Stimulated activated CD4-positive, alpha-beta T cell treated with anti-CD3 and anti-CD28 coated beads, TNF-alpha, amount 100 ng/mL, for 48 hours (primary cell): Measurements from ENCODE around the gene EIF1AD.
"Not testable (repeated sequence)": the region's sequence is repeated elsewhere in the genome, so short reads cannot be mapped to it uniquely, and the experiment has no call there.

Source experiments
- DNase-seq, 3 donors: peaks; one replicate each; pipeline ENCODE4 v3.0.0-alpha.2; 2020; ENCODE audit warnings: low read depth in 3 of 3

Gene EIF1AD

GRCh38 chr11:65968600-65969482 is 33.1 kb downstream of the EIF1AD start:
- DNase-seq, result no peak

DNA sequence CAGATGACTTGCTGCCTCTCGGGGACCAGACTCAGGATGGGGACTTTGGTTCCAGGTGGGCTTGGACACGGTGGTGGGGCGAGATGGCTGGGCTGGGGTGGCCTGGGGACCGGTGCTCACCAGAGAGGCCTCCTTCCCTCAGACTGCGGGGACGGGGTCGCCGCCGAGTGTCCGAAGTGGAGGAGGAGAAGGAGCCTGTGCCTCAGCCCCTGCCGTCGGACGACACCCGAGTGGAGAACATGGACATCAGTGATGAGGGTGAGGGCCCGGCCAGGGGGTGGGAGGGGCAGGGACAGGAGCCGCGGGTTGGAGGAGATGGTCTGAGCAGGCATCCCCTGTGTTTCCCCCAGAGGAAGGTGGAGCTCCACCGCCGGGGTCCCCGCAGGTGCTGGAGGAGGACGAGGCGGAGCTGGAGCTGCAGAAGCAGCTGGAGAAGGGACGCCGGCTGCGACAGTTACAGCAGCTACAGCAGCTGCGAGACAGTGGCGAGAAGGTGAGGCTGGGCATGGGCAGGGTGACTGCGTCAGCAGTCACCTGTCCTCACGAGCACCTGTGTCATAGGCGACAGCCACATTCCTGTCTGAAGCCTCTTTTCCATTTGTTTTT is 34.5 kb downstream of the EIF1AD start:
- no peak for DNase-seq

- no peak for DNase-seq
These were observed 35.8 kb downstream of the EIF1AD start for GRCh38 chr11:65965986-65966762.

GRCh38 chr11:65964906-65965305 is 37.1 kb downstream of the EIF1AD start:
- no peak for DNase-seq

GRCh38 chr11:65962141-65962564 is 39.8 kb downstream of the EIF1AD start:
- no peak for DNase-seq

DNA sequence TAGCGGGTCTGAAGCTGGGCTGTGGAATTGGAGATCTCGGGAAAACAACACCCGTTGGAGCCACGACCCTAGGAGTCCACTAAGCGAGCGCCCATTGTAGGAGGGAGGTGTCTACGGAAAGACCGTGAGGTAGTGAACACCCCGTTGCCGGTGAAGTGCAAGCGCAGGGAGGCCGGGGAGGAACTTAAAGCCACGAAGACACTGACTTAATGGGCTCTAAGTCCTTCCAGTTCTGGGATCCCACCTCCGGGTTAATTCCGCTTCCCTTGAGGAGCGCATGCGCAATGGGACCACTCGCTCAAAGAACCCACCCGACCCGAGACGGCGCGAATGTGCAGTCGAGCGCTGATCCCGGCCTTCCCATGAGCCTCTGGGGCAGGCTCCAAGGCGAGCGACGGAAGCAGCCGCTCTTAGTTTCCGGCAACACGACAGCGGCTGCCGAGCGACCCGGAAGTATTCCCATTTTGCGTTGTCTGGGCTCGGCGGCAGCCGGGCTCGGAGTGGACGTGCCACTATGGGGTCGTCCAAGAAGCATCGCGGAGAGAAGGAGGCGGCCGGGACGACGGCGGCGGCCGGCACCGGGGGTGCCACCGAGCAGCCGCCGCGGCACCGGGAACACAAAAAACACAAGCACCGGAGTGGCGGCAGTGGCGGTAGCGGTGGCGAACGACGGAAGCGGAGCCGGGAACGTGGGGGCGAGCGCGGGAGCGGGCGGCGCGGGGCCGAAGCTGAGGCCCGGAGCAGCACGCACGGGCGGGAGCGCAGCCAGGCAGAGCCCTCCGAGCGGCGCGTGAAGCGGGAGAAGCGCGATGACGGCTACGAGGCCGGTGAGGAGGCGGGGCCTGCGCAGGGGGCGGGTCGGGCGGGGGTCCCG is 40.5 kb downstream of the EIF1AD start, which contains the start of gene SART1:
Gene SART1 (plus strand): TSS at position 468 of the 874 bp plus-strand sequence. CDS start 47 bp downstream, at position 515.
- peak; percentile 87 to 95 (median 94) for DNase-seq

- no peak for DNase-seq
These were observed 41.1 kb downstream of the EIF1AD start for GRCh38 chr11:65960824-65961266.

GRCh38 chr11:65958774-65959420 is 43.1 kb downstream of the EIF1AD start:
- DNase-seq, result no peak

DNA sequence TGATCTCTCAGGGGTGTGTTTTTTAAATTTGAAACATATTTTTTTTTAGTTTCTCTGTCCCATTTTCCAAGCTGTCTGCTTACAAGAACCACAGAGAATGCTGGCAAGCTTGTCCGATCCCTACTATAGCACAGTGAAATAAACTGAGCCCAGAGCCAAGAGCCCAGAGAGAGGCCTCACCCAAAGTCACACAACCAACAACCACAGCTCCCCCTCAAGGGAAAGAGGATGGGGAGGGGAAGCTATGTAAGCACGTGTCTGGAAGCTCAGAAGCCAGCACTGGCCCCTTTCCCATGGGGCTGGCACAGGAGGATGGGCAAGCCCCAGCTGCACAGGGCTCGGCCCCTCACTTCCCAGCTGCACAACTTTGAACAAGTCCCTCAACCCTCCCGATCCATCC is 43.7 kb downstream of the EIF1AD start:
- no peak for DNase-seq

- no peak for DNase-seq
These were observed 47.2 kb downstream of the EIF1AD start for GRCh38 chr11:65954771-65955170.

GRCh38 chr11:65953471-65953870 is 48.5 kb downstream of the EIF1AD start:
- no peak for DNase-seq

DNA sequence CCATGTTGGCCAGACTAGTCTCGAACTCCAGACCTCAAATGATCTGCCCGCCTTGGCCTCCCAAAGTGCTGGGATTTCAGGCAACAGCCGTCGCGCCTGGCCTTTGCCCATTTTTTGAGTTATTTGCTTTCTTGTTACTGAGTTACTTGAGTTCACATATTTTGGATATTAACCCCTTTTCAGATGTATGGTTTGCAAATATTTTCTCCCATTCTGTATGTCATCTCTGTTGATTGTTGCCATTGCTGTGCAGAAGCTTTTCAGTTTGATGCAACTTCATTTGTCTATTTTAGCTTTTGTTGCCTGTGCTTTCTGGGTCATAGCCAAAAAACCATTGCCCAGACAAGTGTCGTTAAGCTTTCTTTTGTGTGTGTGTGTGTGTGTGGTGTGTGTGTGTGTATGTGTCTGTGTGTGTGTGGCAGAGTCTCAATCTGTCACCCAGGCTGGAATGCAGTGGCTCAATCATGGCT is 49.9 kb downstream of the EIF1AD start:
- DNase-seq, result no peak

- not testable (repeated sequence) for DNase-seq
These were observed 50.3 kb downstream of the EIF1AD start for GRCh38 chr11:65951641-65952040.

DNA sequence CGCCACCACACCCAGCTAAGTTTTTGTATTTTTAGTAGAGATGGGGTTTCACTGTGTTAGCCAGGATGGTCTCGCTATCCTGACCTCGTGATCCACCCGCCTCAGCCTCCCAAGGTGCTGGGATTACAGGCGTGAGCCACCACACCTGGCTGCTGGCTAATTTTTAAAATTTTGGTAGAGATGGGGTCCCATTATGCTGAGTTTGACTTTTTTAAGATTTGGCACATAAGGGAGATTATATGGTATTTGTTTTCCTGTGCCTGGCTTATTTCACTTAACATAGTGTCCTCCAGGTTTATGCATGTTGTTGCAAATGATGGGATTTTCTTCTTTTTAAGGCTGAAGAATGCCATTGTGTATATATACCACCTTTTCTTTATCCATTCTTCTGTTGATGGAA is 51.2 kb downstream of the EIF1AD start:
- not testable (repeated sequence) for DNase-seq

DNA sequence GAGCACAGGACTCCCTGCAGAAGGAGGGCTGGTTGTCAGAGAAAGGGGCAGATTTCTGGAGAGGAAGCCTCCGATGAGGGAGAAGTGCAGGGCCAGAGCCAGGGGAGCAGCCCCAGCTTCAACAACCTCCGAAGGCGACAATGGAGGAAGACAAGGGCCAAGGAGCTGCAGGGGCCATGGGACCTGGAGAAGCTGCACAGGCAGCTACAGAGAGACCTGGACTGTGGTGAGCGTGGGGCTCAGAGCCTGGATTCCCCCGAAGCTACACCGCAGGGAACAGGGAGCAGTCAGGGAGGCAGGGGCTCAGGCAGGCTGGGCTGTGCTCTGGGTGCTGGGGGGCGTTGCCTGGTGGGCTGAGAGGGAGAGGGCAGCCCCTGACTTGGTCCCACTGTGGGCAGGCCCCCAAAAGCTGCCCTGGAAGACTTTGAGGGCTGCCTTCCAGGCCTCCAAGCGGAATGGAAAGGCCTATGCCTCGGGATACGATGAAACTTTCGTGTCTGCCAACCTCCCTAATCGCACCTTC is 54.3 kb downstream of the EIF1AD start:
- DNase-seq, result no peak

GRCh38 chr11:65947133-65947532 is 54.8 kb downstream of the EIF1AD start:
- no peak for DNase-seq

GRCh38 chr11:65946655-65947054 is 55.3 kb downstream of the EIF1AD start:
- DNase-seq, result no peak
